ENCODE data around the gene DCUN1D1. TPM values are rescaled to one million over a fixed set of nuclear protein-coding genes. Genes with fewer than 3 reads are reported as not detected.
"Not testable (repeated sequence)": the region's sequence is repeated elsewhere in the genome, so short reads cannot be mapped to it uniquely, and the experiment has no call there.

Gene DCUN1D1
- 10 to 100 TPM in 11 of 12 donors, not detected in 1; 28.4 to 65.6 (median 44.0) TPM for polyA plus RNA-seq (ENCODE audit: insufficient read length in 12 of 12)
- long read RNA-seq, donor 1, full-length matches to known transcripts, result 6 of 6 reads
- long read RNA-seq, donor 1, partial matches to known transcripts, result 0 of 6 reads
- long read RNA-seq, donor 1, other reads (novel, unspliced or antisense), result 0 of 6 reads
- long read RNA-seq, donor 2, full-length matches to known transcripts, result 10 of 10 reads
- long read RNA-seq, donor 2, partial matches to known transcripts, result 0 of 10 reads
- long read RNA-seq, donor 2, other reads (novel, unspliced or antisense), result 0 of 10 reads
- long read RNA-seq, donor 3, full-length matches to known transcripts, result 3 of 3 reads
- long read RNA-seq, donor 3, partial matches to known transcripts, result 0 of 3 reads
- long read RNA-seq, donor 3, other reads (novel, unspliced or antisense), result 0 of 3 reads
- long read RNA-seq, donor 4, full-length matches to known transcripts, result 2 of 2 reads
- long read RNA-seq, donor 4, partial matches to known transcripts, result 0 of 2 reads
- long read RNA-seq, donor 4, other reads (novel, unspliced or antisense), result 0 of 2 reads
- long read RNA-seq, donor 5, full-length matches to known transcripts, result 6 of 6 reads
- long read RNA-seq, donor 5, partial matches to known transcripts, result 0 of 6 reads
- long read RNA-seq, donor 5, other reads (novel, unspliced or antisense), result 0 of 6 reads
- long read RNA-seq, donor 6, full-length matches to known transcripts, result 5 of 5 reads
- long read RNA-seq, donor 6, partial matches to known transcripts, result 0 of 5 reads
- long read RNA-seq, donor 6, other reads (novel, unspliced or antisense), result 0 of 5 reads
- long read RNA-seq, donor 7, full-length matches to known transcripts, result 1 of 1 reads
- long read RNA-seq, donor 7, partial matches to known transcripts, result 0 of 1 reads
- long read RNA-seq, donor 7, other reads (novel, unspliced or antisense), result 0 of 1 reads
- long read RNA-seq, donor 8, full-length matches to known transcripts, result 5 of 10 reads
- long read RNA-seq, donor 8, partial matches to known transcripts, result 5 of 10 reads
- long read RNA-seq, donor 8, other reads (novel, unspliced or antisense), result 0 of 10 reads
- long read RNA-seq, donor 9, full-length matches to known transcripts, result 1 of 1 reads
- long read RNA-seq, donor 9, partial matches to known transcripts, result 0 of 1 reads
- long read RNA-seq, donor 9, other reads (novel, unspliced or antisense), result 0 of 1 reads
- long read RNA-seq, donor 10, full-length matches to known transcripts, result 3 of 3 reads
- long read RNA-seq, donor 10, partial matches to known transcripts, result 0 of 3 reads
- long read RNA-seq, donor 10, other reads (novel, unspliced or antisense), result 0 of 3 reads
- long read RNA-seq, donor 11, full-length matches to known transcripts, result 8 of 8 reads
- long read RNA-seq, donor 11, partial matches to known transcripts, result 0 of 8 reads
- long read RNA-seq, donor 11, other reads (novel, unspliced or antisense), result 0 of 8 reads

DNA sequence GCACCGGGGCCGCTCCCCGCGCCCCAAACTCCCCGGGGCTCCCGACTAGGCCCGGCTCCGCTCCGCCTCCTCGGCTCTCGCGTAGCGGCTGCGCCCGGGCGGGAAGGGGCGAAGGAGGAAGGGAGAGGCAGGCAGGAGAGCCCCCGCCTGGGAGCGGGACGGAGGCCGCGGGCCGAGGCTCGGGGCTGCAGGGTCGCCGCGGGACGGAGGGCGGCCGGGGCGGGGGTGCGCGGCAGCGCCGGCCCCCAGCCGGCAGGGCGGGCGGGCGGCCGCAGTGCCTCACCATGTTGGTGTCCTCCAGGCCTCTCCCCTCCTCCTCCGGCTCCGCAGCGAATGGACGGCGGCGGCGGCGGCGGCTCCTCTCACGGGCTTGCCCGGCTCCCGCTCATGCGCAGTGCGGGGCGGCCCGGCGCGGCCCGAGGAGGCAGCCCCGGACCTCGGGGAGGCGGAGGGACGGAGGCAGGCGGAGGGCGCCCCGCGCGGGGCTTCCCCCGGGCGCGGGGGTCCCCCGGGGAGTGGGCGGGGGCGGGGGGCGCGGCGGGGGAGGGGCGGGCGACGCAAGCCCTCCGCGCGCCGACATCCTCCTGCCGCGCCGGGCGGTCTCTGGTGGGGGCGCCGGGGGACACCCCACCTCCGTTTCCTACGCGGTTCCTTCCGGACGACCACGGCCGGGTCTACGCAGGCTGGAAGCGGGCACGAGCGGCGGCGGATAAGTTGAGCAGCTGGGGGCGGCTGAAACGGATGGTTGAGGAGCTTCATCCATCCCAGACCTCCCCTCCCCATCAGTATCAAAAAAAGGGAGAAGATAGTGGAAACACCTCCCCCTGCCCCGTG lies at the start of gene DCUN1D1:
TSS of gene DCUN1D1 (minus strand) at position 335 of the 834 bp plus-strand sequence. CDS start at position 286, 49 bp downstream.
- peak; percentile 82 for DNase-seq

DNA sequence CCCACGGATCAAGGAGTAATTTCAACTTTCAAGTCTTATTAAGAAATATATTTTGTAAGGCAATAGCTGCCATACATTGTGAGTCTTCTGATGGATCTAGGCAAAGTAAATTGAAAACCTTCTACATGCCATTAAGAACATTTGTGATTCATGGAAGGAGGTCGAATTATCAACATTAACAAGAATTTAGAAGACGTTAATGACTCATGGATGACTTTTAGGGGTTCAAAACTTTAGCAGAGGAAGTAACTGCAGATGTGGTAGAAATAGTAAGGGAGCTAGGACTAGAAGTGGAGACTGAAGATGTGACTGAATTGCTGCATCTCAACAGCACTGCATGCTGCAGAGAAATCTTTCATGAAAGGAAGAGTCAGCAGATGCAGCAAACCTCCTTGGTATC lies 48.1 kb upstream of the DCUN1D1 start:
- DNase-seq, result no peak

DNA sequence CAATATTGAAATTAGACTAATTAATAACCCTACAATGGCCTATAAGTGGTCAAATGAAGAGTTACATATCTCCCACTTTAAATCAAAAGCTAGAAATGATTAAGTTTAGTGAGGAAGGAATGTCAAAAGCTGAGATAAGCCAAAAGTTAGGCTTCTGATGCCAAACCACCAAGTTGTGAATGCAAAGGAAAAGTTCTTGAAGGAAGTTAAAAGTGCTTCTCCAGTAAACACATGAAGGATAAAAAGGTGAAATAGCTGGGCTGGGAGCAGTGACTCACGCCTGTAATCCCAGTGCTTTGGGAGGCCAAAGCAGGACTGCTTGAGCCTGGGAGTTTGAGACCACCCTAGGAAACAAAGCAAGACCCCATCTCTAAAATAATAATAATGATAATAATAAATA lies 46.9 kb upstream of the DCUN1D1 start:
- DNase-seq, result no peak

DNA sequence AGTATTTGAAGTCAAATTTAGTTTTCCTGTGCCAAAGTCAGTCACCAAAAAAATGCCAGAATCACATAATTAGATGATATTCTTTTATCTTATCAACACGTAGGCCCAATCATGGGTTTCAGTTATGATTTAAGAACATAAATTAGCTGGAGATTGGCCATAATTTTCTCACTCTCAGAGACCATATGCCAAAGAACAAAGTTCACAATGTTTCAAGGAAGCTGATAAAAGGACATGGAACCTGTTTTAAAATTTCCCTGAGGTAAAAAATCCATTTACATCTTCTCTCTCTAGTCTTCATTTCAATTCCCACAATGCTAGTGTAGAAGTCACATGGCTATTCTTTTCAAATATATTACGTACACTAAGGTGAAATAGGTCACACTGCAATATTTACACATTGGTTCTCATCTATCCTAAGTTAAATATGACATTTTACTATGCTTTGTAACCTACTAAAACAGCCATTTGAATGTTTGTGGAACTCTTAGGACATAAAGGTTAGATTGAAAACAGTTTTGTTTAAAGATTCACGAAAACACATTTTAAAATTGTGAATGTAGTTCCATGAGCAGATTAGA lies 42.7 kb upstream of the DCUN1D1 start:
- DNase-seq, result no peak

DNA sequence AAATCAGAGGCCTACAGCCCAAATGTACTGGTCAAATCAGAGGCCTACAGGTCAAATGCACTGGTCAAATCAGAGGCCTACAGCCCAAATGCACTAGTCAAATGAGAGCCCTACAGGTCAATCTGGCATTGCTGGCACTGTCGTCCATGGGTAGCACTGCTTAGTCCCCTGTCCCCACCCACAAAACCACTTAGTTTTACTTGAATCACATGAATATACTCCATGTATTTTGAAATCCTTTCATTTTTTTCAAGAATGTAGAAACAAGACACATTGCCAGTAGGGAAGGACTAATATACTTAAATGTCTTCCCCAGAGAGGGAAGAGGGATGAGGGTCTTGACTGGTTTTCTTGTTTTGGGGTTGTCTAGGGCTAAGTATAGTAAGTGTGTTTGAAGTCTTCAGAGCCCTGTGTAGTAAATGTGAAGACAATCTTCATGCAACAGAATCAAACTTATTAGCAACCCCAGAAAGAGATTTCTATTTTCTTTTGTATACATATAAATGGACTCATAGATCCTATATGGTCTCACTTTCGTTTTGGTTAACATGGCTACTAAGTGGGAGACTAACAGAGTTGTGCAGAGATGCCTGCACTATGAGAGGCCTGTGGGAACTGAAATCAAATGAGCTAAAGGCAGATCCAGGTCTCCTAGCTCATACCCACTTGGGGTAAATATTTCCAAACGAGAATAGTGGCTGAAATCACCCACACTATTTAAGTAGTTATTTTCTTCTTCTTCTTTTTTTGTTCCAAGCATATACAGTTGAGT lies 38.3 kb upstream of the DCUN1D1 start:
- no peak for DNase-seq

DNA sequence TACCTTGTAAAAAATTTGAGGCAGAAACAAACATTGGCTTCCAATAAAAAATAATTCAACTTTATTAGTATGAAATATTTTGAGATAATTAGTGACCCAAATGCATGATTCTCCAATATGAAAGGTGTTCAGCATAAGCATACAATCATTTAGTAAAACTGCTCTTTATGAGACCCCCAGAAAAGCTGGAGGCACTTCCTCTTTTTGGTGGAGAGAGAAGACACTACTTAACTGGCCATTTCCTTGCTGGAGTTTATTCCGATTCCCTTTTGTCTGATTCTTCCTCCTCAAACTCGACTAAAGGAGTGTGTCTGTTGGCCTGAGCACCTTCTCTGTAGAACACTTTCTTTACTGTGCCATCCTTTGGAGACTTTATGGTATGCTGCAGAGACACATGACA lies 34.8 kb upstream of the DCUN1D1 start:
- no peak for DNase-seq

DNA sequence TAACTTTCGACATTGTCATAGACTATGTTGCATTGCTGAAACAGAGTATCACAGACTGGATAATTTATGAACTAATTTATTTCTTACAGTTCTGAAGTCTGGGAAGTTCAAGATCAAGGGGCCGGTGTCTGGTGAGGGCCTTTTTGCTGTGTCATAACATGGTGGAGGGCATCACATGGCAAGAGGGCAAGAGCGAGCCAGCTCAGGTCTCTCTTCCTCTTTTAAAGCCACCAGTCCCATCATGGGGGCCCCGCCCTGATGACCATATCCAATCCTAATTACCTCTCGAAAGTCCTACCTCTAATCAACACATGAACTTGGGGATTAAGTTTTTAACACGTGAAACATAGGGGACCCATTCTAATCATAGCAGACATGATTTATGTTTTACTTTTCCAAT lies 33.5 kb upstream of the DCUN1D1 start:
- no peak for DNase-seq

GRCh38 chr3:183013074-183013473 lies 32.7 kb upstream of the DCUN1D1 start:
- DNase-seq, result no peak

DNA sequence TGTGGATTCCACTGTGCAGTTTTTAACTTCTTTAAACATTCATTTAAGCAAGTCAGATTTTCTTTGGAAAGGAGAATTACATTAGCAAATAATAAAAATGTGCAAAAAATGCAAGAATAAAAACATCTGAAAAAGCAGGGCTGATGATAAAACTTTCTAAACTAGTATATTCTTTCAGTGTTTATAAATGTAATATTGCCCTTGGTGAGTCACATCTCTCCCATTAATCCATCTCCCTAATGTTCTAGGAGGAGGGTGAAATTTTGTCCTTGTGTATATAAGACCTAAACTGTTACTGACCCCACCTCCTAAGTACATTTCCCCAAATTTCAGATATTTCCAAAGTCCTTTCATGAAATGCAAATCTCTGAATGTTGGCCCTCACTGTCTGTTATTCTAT lies 28.5 kb upstream of the DCUN1D1 start:
- DNase-seq, result no peak

- no peak for DNase-seq
Measured at GRCh38 chr3:183008303-183008702, 28.0 kb upstream of the DCUN1D1 start.

DNA sequence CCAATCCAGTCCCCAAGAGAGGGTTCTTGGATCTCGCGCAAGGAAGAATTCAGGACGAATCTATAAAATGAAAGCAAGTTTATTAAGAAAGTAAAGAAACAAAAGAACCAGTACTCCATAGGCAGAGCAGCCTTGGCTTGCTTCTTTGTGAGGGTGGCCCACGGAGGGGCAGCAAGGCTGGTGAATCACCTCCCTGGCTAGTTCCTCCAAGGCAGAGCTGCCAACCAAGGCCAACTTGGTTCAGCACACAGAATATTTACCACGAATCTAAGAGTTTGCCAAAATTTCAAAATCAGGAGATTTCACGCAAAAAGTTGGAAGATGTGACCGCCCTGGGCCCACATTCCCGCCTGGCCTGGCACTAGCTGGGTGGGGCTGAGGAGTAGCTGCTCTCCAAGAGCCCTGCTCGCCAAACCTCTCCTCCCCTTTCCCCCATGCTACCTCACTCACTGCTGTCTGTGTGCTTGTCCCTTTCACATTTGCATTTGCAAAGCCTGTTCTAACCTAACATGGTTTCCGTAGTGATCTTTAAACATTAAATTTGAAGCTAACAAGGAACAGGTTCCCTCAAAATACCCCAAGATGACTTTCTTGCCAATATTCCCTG lies 26.2 kb upstream of the DCUN1D1 start:
- no peak for DNase-seq

DNA sequence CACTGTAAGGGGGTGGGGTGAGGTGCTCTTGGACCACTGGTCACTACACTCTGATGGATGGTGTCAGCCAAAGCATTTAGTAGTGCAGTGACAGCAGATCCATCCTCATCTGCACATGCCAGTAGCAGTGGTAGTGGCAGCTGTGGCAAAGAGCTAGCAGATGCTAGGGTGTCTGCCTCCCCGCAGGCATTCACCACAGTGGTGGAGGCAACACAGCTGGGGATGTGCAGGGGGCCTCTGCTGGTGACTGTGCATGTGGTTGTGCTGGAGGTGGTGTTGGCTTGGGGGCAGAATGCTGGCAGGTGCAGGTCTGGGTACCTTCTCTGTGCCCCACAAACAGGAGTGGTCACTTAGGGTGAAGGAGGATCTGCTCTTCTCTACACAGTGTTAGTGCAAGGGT lies 19.4 kb upstream of the DCUN1D1 start:
- DNase-seq, result no peak

GRCh38 chr3:182993486-182994201 lies 13.3 kb upstream of the DCUN1D1 start:
- not testable (repeated sequence) for DNase-seq

DNA sequence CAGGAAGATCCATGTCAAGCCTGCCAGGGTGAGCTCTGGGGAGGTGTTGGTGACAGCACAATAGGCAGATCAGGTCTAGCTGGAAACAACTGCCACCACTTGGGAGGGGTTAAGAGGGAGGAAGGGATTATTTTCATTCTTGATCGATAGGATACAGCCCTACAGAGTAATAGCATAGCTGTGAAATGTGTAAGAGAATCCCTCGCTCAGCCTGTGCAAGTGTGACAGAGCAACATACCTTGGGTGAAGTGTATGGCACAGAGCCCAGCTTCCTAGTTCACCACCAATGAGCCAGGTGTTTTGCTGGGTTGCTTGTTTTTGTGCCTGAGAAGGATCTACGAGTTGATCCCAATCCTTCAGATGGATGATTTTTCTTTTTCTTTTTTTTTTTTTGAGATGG lies 9.2 kb upstream of the DCUN1D1 start:
- DNase-seq, result no peak

DNA sequence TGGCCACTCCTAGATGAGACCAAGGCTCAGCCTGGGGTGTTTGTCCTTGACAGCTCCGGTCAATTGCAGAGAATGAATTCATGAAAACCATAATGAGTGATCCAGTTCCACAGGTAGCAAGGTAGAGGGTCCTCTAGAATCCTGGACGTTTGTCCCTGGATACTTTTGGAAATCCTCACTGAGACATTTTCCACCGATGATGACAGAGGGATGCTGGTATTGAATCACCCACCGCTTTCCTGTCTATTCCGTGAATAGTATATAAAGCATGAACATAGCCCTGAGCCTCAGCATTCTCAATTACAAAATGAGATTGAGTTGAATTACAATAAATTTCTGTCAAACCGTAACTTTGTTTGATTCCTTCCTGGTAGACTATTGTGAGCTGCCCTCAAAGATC lies 5.7 kb upstream of the DCUN1D1 start:
- no peak for DNase-seq

GRCh38 chr3:182983876-182984275 lies 3.5 kb upstream of the DCUN1D1 start:
- no peak for DNase-seq

GRCh38 chr3:182981038-182981380 lies 671 bp upstream of the DCUN1D1 start:
- peak; percentile 8 for DNase-seq

GRCh38 chr3:182979674-182980191 lies 605 bp downstream of the DCUN1D1 start:
- peak; percentile 27 for DNase-seq
